ENCODE measurements around the gene CTXND1.

The CTXND1 gene

GRCh38 chr15:80241508-80241907, 10.5 kb downstream of the CTXND1 start:
- Histone ChIP-seq H3K9me3 (replicated peaks; ENCODE audit: insufficient read depth, low read length) (no peaks in the 10 kb centered on the region), H3K9ac (ENCODE audit: low read length) (no peak overlapping the region), H3K4me2 (ENCODE audit: low read depth, low read length) (no peak overlapping the region), H3K79me2 (ENCODE audit: low read length) (no peaks in the 10 kb centered on the region), H3K9me2 (replicated peaks; ENCODE audit: insufficient read depth, low read length) (no peaks in the 10 kb centered on the region), H2AFZ (ENCODE audit: low read length) (no peak overlapping the region), H3F3A (ENCODE audit: insufficient read depth, low read length) (no peaks in the 10 kb centered on the region), H3K36me3 (replicated peaks; ENCODE audit: insufficient read depth, low read length) (no peaks in the 10 kb centered on the region), H3K27ac (ENCODE audit: low read length) (no peak overlapping the region), H4K20me1 (ENCODE audit: insufficient read depth, low read length) (no peaks in the 10 kb centered on the region), H3K27me3 (replicated peaks; ENCODE audit: insufficient read depth, low read length) (no peaks in the 10 kb centered on the region), H3K4me3 (ENCODE audit: low read length) (no peak overlapping the region), H3K4me1 (ENCODE audit: low read length) (no peaks in the 10 kb centered on the region)
- no peak for TF ChIP-seq EZH2phosphoT487 (IDR thresholded peaks at IDR 0.05; ENCODE audit: low read length)
- TF ChIP-seq CTCF (IDR thresholded peaks at IDR 0.05; ENCODE audit: low read length), result no peak
- TF ChIP-seq EZH2 (optimal IDR thresholded peaks at IDR 0.05; ENCODE audit: low read depth, low read length), result no peak
- DNase-seq, result no peak

GRCh38 chr15:80240276-80240675, 11.7 kb downstream of the CTXND1 start:
- Histone ChIP-seq H3K79me2 (ENCODE audit: low read length) (no peaks in the 10 kb centered on the region), H3K9me3 (replicated peaks; ENCODE audit: insufficient read depth, low read length) (no peaks in the 10 kb centered on the region), H3K9ac (ENCODE audit: low read length) (no peak overlapping the region), H2AFZ (ENCODE audit: low read length) (no peak overlapping the region), H3K36me3 (replicated peaks; ENCODE audit: insufficient read depth, low read length) (no peaks in the 10 kb centered on the region), H3K4me2 (ENCODE audit: low read depth, low read length) (no peak overlapping the region), H3K4me3 (ENCODE audit: low read length) (no peak overlapping the region), H3K27me3 (replicated peaks; ENCODE audit: insufficient read depth, low read length) (no peaks in the 10 kb centered on the region), H3K9me2 (replicated peaks; ENCODE audit: insufficient read depth, low read length) (no peaks in the 10 kb centered on the region), H3K4me1 (ENCODE audit: low read length) (no peaks in the 10 kb centered on the region), H4K20me1 (ENCODE audit: insufficient read depth, low read length) (no peaks in the 10 kb centered on the region), H3K27ac (ENCODE audit: low read length) (no peak overlapping the region), H3F3A (ENCODE audit: insufficient read depth, low read length) (no peaks in the 10 kb centered on the region)
- no peak for TF ChIP-seq EZH2phosphoT487 (IDR thresholded peaks at IDR 0.05; ENCODE audit: low read length)
- TF ChIP-seq EZH2 (optimal IDR thresholded peaks at IDR 0.05; ENCODE audit: low read depth, low read length), result no peak
- no peak for TF ChIP-seq CTCF (IDR thresholded peaks at IDR 0.05; ENCODE audit: low read length)
- DNase-seq, result no peak

- Histone ChIP-seq H3K4me2 (ENCODE audit: low read depth, low read length) (no peak overlapping the region), H3K4me3 (ENCODE audit: low read length) (no peak overlapping the region), H3K9ac (ENCODE audit: low read length) (no peak overlapping the region), H3K27me3 (replicated peaks; ENCODE audit: insufficient read depth, low read length) (no peaks in the 10 kb centered on the region), H3K36me3 (replicated peaks; ENCODE audit: insufficient read depth, low read length) (no peaks in the 10 kb centered on the region), H3K79me2 (ENCODE audit: low read length) (no peaks in the 10 kb centered on the region), H3K9me2 (replicated peaks; ENCODE audit: insufficient read depth, low read length) (no peaks in the 10 kb centered on the region), H3K27ac (ENCODE audit: low read length) (no peak overlapping the region), H3F3A (ENCODE audit: insufficient read depth, low read length) (no peaks in the 10 kb centered on the region), H3K9me3 (replicated peaks; ENCODE audit: insufficient read depth, low read length) (no peaks in the 10 kb centered on the region), H4K20me1 (ENCODE audit: insufficient read depth, low read length) (no peaks in the 10 kb centered on the region), H2AFZ (ENCODE audit: low read length) (no peak overlapping the region), H3K4me1 (ENCODE audit: low read length) (no peaks in the 10 kb centered on the region)
- TF ChIP-seq EZH2 (optimal IDR thresholded peaks at IDR 0.05; ENCODE audit: low read depth, low read length), result no peak
- TF ChIP-seq CTCF (IDR thresholded peaks at IDR 0.05; ENCODE audit: low read length), result peak; percentile 53
- DNase-seq, result peak; percentile 35
Observed at GRCh38 chr15:80234883-80235282, 17.1 kb downstream of the CTXND1 start.
